ENCODE measurements around the gene LRRTM4.

Gene LRRTM4

DNA sequence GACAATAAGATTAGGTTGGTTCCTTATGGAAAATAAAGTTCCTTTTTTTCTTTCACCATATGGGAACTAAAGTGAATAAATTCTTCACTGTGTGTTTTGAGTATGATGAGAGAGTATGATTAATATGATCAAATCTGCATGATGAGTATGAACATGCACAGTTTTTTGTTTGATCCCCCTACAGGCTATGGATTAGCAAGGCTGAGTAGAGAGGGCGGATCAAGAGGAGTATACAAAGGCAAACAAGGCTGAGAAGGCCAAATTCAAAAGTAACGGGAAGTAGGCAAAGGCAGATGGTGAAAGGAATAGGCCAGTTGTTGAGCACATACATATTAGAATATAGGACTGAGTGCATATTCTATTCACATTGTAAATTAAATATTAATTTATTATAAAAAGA lies 508.2 kb downstream of the LRRTM4 start:
- Mint-ChIP-seq H3K9me3 (peaks cover 12% of the 10 kb centered on the region), H3K27ac (no peak overlapping the region), H3K27me3 (no peaks in the 10 kb centered on the region), H3K4me1 (no peaks in the 10 kb centered on the region), H3K36me3 (ENCODE audit: low read depth) (no peaks in the 10 kb centered on the region), H3K4me3 (no peak overlapping the region)
- no peak for DNase-seq
- no peak for ATAC-seq

DNA sequence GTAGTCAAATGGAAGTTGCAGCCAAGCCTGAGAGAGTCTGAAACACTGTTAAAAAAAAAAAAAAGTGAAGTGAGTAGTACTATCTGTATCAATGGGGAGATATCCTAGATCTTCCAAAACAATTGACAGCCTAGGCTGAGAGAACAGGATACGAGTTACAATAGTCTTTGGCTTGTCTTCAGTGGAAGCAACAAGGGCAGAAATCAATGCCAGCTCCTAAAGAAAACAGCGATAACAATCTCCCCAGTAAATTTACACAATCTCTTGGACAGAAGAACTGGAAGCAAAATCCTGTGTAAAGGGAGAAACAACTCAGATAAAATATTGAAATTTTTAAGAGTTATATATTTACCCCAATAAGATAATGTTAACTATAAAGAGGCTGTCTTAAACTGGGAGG lies 508.7 kb downstream of the LRRTM4 start:
- Mint-ChIP-seq H3K4me1 (no peaks in the 10 kb centered on the region), H3K36me3 (ENCODE audit: low read depth) (no peaks in the 10 kb centered on the region), H3K4me3 (no peak overlapping the region), H3K27me3 (no peaks in the 10 kb centered on the region), H3K9me3 (peaks cover 12% of the 10 kb centered on the region), H3K27ac (no peak overlapping the region)
- ATAC-seq (no peak), DNase-seq (no peak)

DNA sequence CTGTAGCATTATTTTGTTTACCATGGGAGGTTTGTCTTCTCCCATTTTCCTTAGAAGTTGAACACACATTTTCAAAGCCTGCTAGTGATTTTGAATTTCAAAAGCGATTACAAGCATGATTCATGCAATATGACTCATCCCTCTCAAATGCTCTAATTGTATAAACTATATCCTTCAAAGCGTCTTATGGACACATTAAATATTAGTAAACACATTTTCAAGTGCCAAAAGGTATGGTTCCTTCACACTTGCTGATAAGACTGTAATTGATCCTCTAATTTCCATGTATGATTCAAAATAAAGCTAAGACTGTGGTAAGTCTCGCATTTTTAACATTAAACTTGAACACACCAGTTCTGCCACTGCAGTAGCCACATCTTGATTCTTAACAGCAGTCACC lies 512.9 kb downstream of the LRRTM4 start:
- no peaks in the 10 kb centered on the region for H3K27me3 Mint-ChIP-seq
- ATAC-seq (no peak), DNase-seq (no peak)
- peaks cover 19% of the 10 kb centered on the region for H3K9me3 Mint-ChIP-seq
- H3K36me3 Mint-ChIP-seq (ENCODE audit: low read depth), result no peaks in the 10 kb centered on the region
- H3K4me1 Mint-ChIP-seq, result no peaks in the 10 kb centered on the region
- no peak overlapping the region for H3K27ac Mint-ChIP-seq
- H3K4me3 Mint-ChIP-seq, result no peak overlapping the region

DNA sequence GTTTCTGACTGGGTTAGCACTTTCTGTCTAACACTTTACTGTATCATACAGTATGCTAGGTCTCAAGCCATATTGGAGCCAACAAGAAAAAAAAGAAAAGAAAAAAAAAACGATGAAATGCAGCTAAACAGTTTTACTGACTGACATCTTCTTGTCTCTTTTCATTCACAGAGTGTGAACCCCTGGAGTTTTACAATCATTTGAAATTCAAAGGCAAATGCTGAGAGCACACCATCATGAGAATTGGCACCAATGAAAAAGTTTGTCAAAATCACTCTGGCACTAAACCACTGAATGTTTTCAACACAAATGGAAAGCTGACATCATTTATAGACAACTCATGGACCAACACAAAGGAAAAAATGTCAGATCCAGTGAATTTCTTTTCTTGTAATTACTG lies 513.3 kb downstream of the LRRTM4 start:
- Mint-ChIP-seq H3K9me3 (peaks cover 19% of the 10 kb centered on the region), H3K27me3 (no peaks in the 10 kb centered on the region), H3K27ac (no peak overlapping the region), H3K4me3 (no peak overlapping the region), H3K4me1 (no peaks in the 10 kb centered on the region), H3K36me3 (ENCODE audit: low read depth) (no peaks in the 10 kb centered on the region)
- ATAC-seq, result no peak
- no peak for DNase-seq

DNA sequence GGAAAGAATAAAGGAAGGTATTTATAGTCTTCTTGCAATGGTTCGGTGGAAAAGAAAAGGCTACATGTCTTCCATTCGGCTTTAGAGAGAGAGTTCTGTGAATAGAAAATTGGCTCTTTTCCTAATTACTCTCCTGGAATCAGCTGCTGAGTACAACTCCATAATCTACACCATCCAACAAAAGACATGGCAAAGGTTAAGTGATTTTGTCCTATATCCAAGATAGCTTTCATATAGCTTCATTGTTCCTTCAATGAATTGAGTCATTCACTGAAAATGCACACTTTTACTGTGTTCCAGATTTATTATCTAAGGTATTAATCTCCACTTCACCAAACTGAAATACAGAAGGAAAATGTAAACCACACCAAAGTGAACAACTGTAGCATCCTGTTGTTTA lies 514.5 kb downstream of the LRRTM4 start:
- DNase-seq, result no peak
- no peaks in the 10 kb centered on the region for H3K27me3 Mint-ChIP-seq
- H3K9me3 Mint-ChIP-seq, result peaks cover 23% of the 10 kb centered on the region
- no peak overlapping the region for H3K4me3 Mint-ChIP-seq
- ATAC-seq, result no peak
- no peak overlapping the region for H3K27ac Mint-ChIP-seq
- no peaks in the 10 kb centered on the region for H3K4me1 Mint-ChIP-seq
- no peaks in the 10 kb centered on the region for H3K36me3 Mint-ChIP-seq (ENCODE audit: low read depth)

DNA sequence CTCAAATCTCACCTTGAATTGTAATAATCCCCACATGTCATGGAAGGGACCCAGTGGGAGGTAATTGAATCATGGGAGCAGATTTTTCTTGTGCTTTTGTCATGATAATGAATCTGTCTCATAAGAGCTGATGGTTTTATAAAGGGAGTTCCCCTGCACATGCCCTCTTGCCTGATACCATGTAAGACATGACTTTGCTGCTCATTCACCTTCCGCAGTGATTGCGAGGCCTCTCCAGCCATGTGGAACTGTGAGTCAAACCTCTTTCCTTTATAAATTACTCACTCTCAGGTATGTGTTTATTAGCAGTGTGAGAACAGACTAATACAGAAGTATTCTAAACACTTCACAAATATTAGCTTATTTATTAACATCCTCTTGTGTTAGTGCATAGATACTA lies 516.7 kb downstream of the LRRTM4 start:
- H3K27me3 Mint-ChIP-seq, result no peaks in the 10 kb centered on the region
- no peak overlapping the region for H3K4me3 Mint-ChIP-seq
- H3K9me3 Mint-ChIP-seq, result peaks cover 20% of the 10 kb centered on the region
- ATAC-seq (no peak), DNase-seq (no peak)
- no peaks in the 10 kb centered on the region for H3K36me3 Mint-ChIP-seq (ENCODE audit: low read depth)
- H3K27ac Mint-ChIP-seq, result no peak overlapping the region
- no peaks in the 10 kb centered on the region for H3K4me1 Mint-ChIP-seq

DNA sequence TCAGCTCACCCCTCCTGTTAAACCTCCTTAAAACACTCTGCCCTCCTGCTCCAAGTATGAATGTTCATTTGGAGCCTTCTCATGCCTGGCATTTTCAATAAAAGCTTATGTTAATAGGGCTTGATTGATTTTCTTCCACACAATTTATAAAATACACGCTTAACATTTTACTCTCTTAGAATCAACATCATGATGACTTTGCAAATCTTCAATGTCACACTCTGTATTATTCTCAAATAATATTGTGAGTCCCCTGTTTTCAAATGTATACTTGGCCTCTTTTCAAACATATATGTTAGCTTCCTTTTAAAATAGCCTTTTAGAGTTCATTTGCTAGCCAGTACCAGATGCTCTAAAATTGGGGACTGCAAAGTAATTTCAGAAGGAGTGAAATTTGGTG lies 520.3 kb downstream of the LRRTM4 start:
- no peak overlapping the region for H3K4me3 Mint-ChIP-seq
- H3K36me3 Mint-ChIP-seq (ENCODE audit: low read depth), result no peaks in the 10 kb centered on the region
- H3K27ac Mint-ChIP-seq, result no peak overlapping the region
- peaks cover 19% of the 10 kb centered on the region for H3K9me3 Mint-ChIP-seq
- DNase-seq (no peak), ATAC-seq (no peak)
- no peaks in the 10 kb centered on the region for H3K27me3 Mint-ChIP-seq
- H3K4me1 Mint-ChIP-seq, result no peaks in the 10 kb centered on the region

DNA sequence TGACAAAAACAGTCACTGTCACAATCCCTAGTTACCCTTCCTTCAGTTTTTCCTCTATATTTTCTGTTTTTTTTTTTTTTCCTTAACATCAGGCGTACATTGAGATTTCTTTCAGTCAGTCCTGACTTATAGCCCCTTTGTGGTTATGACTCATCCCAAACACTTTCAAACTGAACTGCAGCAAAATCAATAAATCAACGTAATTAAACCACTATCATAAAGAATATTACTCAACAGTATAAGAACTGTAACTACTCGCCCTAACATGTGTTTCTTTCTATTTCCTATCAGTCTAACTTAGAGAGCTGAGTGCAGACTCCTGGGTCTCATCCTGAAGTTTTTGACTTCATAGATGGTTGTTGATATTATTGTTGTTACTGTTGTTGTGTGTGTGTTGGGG lies 523.5 kb downstream of the LRRTM4 start:
- no peaks in the 10 kb centered on the region for H3K27me3 Mint-ChIP-seq
- ATAC-seq (no peak), DNase-seq (no peak)
- H3K36me3 Mint-ChIP-seq (ENCODE audit: low read depth), result no peaks in the 10 kb centered on the region
- H3K4me3 Mint-ChIP-seq, result no peak overlapping the region
- no peaks in the 10 kb centered on the region for H3K4me1 Mint-ChIP-seq
- no peak overlapping the region for H3K27ac Mint-ChIP-seq
- H3K9me3 Mint-ChIP-seq, result peaks cover 17% of the 10 kb centered on the region

DNA sequence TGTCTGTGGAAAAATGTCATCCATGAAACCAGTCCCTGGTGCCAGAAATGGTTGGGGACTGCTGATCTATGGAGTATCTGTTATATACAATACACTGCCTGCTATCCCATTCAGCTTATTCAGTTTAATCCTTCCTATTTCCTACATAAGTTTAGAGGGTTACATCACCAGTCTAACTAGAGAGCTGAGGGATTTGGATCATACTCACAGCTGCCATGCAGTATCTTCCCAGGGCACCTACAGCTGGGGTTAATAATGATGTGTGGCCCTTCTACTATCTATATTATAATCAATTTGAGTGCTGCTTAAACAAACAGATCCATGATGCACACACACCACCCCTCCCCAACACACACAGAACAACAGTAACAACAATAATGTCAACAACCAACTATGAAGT lies 524.0 kb downstream of the LRRTM4 start:
- no peak overlapping the region for H3K27ac Mint-ChIP-seq
- no peaks in the 10 kb centered on the region for H3K4me1 Mint-ChIP-seq
- ATAC-seq, result no peak
- H3K36me3 Mint-ChIP-seq (ENCODE audit: low read depth), result no peaks in the 10 kb centered on the region
- H3K9me3 Mint-ChIP-seq, result peaks cover 12% of the 10 kb centered on the region
- no peak overlapping the region for H3K4me3 Mint-ChIP-seq
- DNase-seq, result no peak
- H3K27me3 Mint-ChIP-seq, result no peaks in the 10 kb centered on the region

DNA sequence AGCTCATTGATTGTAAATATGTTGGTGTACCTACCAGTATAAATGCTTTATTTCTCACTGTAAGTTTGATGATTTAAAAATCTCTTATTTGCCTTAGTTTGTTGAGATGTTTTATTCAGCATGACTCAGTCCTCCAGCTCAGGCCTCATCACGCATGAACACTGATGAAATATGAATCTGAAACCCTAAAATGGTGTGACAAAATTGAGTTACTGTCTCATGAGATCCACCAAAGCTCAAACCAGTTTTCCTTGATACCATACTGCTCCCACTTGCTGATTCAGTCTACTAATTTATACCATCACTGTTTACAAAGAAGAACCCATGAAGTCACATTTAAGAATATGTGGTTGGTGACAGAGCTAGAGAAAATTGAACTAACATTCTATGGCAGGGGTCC lies 524.9 kb downstream of the LRRTM4 start:
- peaks cover 12% of the 10 kb centered on the region for H3K9me3 Mint-ChIP-seq
- H3K27ac Mint-ChIP-seq, result no peak overlapping the region
- H3K27me3 Mint-ChIP-seq, result no peaks in the 10 kb centered on the region
- no peaks in the 10 kb centered on the region for H3K4me1 Mint-ChIP-seq
- no peaks in the 10 kb centered on the region for H3K36me3 Mint-ChIP-seq (ENCODE audit: low read depth)
- ATAC-seq (no peak), DNase-seq (no peak)
- H3K4me3 Mint-ChIP-seq, result no peak overlapping the region

DNA sequence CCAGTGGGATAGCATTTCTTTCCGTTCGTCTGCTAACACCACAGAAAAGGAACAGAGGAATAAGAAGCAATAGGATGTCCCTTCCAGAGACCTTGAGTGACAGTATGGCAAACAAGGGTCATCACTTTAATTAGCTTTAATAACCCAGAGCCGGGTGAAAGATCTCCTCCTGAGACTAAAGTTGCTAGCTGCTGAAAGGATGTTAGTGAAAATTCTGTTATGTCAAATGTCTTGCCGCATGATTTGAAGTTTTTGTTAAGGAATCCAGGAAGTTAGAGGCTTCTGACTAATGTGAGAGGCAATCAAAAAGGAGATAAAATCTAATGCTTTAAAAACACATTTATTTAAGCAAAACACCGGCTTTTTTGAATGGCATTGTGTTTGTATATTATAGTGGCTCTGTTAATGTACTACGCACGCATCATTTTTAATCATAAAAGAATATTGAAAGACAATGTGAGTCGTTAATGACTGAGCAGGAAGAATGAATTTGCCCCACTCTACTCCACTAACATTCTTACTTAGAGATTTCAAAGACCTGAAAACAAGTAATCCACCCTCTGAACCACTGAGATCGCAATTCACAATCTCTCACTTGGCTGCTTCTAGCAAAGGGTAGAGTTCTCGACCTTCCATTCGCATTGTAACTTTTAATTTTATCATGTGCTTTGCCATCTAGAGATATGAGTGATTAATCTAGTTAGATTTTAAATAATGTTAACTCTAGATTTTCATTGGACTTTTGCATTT lies 536.6 kb downstream of the LRRTM4 start:
- DNase-seq (no peak), ATAC-seq (no peak)
- H3K27ac Mint-ChIP-seq, result no peak overlapping the region
- no peak overlapping the region for H3K4me3 Mint-ChIP-seq
- no peaks in the 10 kb centered on the region for H3K36me3 Mint-ChIP-seq (ENCODE audit: low read depth)
- no peaks in the 10 kb centered on the region for H3K4me1 Mint-ChIP-seq
- no peaks in the 10 kb centered on the region for H3K27me3 Mint-ChIP-seq
- H3K9me3 Mint-ChIP-seq, result no peaks in the 10 kb centered on the region

DNA sequence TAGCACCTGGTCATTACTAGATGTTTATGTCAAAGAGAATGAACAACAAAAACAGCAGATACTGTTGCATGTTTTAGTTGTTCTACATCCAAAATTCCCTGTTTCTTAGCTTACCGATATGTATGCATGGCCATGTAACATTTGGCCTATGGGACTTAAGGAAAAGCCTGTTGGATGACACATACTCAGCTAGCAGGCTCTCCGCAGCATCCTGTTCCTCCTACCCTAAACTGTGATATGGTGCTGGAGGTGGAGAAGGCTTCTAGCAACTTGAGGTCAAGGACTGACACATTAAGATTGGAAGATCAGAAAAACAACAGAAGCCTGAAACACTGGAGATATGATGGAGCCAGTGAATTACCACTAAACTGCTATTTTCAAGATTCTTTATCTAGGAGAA lies 537.8 kb downstream of the LRRTM4 start:
- H3K4me1 Mint-ChIP-seq, result no peaks in the 10 kb centered on the region

DNA sequence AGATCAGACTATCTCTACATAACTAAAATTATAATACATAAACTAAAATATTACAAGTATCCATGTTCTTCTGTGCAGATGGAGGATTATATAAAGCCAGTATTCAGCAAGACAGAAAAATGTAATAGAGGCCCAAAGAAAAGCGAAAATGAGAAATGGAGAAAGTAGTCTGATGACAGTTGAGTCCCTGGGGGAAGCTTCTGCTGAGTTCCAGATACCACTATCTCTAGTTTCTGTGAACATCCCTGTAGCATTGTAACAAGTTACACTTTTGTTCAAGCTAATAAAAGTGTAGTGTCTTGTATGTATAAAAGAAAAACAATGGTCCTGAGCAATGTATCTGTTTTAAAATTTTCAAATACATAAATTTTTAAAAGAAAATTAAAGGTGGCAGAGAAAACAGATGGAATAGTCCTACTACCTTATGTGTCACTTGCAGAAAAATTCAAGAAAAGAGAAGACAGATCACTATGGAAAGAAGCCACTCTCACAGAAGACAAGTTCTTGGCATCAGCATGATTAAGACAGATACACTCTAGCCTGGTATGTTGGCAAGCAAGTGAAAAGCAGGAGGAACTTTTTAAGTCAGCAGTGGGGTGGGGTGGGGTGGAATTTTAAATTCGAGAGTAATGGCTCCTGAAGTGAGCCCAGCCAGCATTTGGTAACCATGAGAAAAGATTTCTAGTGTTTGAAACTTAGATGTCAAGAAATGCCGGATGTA lies 541.9 kb downstream of the LRRTM4 start:
- no peak for ATAC-seq
- DNase-seq, result no peak
- Mint-ChIP-seq H3K27me3 (no peaks in the 10 kb centered on the region), H3K9me3 (no peaks in the 10 kb centered on the region), H3K27ac (no peak overlapping the region), H3K4me3 (no peak overlapping the region), H3K36me3 (ENCODE audit: low read depth) (no peaks in the 10 kb centered on the region), H3K4me1 (no peaks in the 10 kb centered on the region)

More for the DNA sequence above, 537.8 kb downstream of the LRRTM4 start:
- Mint-ChIP-seq H3K27me3 (no peaks in the 10 kb centered on the region), H3K36me3 (ENCODE audit: low read depth) (no peaks in the 10 kb centered on the region), H3K9me3 (no peaks in the 10 kb centered on the region), H3K4me3 (no peak overlapping the region), H3K27ac (no peak overlapping the region)
- DNase-seq, result no peak
- ATAC-seq, result no peak

DNA sequence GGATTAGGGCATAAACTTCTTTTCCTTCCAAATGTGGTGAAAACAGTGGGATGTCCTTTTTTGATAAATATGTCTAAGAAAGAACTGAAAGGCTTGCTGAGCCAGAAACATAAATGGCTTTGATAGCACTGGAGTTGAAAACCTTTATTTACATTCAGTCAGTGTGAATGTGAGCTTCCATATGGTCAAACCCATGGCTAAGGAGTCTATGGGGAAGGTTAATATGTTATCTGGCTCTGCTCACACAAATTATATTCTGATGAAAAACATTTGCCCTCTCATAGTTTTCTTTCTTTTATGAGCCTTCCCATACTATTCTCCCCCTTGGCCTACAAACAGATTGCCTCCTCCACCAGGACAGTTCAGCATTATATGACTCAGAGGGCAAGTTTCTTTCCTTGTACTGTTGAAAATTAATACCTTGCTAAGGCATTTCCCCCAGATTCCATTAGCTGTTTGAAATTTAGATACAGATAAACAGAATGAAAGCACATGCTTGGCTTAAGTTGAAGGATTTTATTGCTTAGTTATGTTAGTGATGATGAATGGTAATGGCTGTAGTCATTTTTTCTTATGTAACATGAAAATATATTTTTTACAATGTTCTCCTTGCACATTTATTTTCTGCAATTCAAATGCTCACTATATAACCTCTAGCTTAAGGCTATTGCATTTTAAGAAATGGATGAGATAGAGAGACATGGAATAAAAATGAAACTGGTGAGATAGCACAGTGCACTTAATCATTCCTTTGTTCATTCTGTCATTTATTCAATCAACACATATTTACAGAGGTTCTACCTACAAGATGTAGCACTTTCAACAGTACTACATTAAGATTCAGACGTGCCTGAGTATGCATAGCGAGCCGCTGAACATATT lies 544.1 kb downstream of the LRRTM4 start:
- Mint-ChIP-seq H3K36me3 (ENCODE audit: low read depth) (no peaks in the 10 kb centered on the region), H3K27me3 (no peaks in the 10 kb centered on the region), H3K27ac (no peak overlapping the region), H3K4me1 (no peaks in the 10 kb centered on the region), H3K9me3 (no peaks in the 10 kb centered on the region), H3K4me3 (no peak overlapping the region)
- no peak for DNase-seq
- ATAC-seq, result no peak

DNA sequence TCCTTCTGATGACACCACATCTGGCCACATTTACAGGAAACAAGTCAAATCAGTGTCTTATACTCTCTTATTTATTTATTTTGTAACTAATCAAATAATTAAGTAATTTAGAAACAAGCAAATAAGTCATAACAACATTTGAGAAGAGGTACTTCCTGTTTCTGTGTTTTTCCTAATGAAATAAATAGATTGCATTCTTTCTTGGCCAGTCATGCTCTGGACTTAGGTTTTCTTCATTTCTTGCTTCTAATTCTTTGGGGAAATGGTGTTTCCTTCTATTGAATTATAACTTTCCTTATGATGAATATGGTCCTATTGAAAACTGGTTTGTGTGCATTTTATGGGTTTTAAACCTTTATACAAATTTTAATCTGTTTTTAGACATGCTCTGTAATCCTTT lies 546.4 kb downstream of the LRRTM4 start:
- no peak overlapping the region for H3K4me3 Mint-ChIP-seq
- no peaks in the 10 kb centered on the region for H3K36me3 Mint-ChIP-seq (ENCODE audit: low read depth)
- no peak overlapping the region for H3K27ac Mint-ChIP-seq
- ATAC-seq, result no peak
- no peak for DNase-seq
- H3K4me1 Mint-ChIP-seq, result no peaks in the 10 kb centered on the region
- no peaks in the 10 kb centered on the region for H3K27me3 Mint-ChIP-seq
- H3K9me3 Mint-ChIP-seq, result peaks cover under 1% of the 10 kb centered on the region

All from activated naive CD8-positive, alpha-beta T cell treated with anti-CD3 and anti-CD28 coated beads, Interleukin-2, amount 50 U/mL, for 24 hours (primary cell).